ENCODE measurements around the gene BPI.

DNA sequence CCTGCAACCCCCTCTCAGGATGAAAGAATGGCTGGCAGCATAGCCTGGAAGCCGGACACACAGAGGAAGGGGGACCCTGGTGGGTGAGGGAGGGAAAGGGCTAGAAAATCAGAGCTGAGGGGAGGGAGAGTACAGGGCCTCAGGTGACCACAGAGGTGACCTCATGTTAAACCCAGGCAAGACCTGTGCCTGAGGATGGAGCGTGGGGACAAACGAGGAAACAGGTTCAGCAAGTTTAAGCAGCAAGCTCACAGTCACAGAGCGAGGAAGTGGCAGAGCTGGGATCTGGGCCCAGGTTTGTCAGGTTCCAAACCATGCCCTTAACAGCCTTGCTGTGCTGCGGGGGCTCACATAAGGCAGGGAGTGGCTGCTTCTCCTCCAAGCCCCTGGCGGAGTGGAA lies 4.0 kb upstream of the BPI start:
- TF ChIP-seq, protein P1, sequence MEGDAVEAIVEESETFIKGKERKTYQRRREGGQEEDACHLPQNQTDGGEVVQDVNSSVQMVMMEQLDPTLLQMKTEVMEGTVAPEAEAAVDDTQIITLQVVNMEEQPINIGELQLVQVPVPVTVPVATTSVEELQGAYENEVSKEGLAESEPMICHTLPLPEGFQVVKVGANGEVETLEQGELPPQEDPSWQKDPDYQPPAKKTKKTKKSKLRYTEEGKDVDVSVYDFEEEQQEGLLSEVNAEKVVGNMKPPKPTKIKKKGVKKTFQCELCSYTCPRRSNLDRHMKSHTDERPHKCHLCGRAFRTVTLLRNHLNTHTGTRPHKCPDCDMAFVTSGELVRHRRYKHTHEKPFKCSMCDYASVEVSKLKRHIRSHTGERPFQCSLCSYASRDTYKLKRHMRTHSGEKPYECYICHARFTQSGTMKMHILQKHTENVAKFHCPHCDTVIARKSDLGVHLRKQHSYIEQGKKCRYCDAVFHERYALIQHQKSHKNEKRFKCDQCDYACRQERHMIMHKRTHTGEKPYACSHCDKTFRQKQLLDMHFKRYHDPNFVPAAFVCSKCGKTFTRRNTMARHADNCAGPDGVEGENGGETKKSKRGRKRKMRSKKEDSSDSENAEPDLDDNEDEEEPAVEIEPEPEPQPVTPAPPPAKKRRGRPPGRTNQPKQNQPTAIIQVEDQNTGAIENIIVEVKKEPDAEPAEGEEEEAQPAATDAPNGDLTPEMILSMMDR (IDR thresholded peaks at IDR 0.05) = no peak
- no peak for TF ChIP-seq POLR2A (IDR thresholded peaks at IDR 0.05)
